Measurements from ENCODE around the gene BSND.

Gene BSND

GRCh38 chr1:55054396-55054795 lies 55.7 kb downstream of the BSND start:
- H3K9ac ChIP-seq (ENCODE audit: low read length): no peak overlapping the region
- no peaks in the 10 kb centered on the region for H3F3A ChIP-seq (ENCODE audit: insufficient read depth, low read length)
- no peaks in the 10 kb centered on the region for H3K36me3 ChIP-seq (replicated peaks; ENCODE audit: insufficient read depth, low read length)
- no peaks in the 10 kb centered on the region for H3K9me3 ChIP-seq (replicated peaks; ENCODE audit: insufficient read depth, low read length)
- H3K4me2 ChIP-seq (ENCODE audit: low read depth, low read length): no peak overlapping the region
- no peaks in the 10 kb centered on the region for H3K79me2 ChIP-seq (ENCODE audit: low read length)
- no peak overlapping the region for H2AFZ ChIP-seq (ENCODE audit: low read length)
- H3K4me3 ChIP-seq (ENCODE audit: low read length): no peak overlapping the region
- H4K20me1 ChIP-seq (ENCODE audit: insufficient read depth, low read length): no peaks in the 10 kb centered on the region
- no peaks in the 10 kb centered on the region for H3K4me1 ChIP-seq (ENCODE audit: low read length)
- DNase-seq: no peak
- TF ChIP-seq EZH2 (optimal IDR thresholded peaks at IDR 0.05; ENCODE audit: low read depth, low read length) (no peak), EZH2phosphoT487 (IDR thresholded peaks at IDR 0.05; ENCODE audit: low read length) (no peak), CTCF (IDR thresholded peaks at IDR 0.05; ENCODE audit: low read length) (no peak)
- no peaks in the 10 kb centered on the region for H3K9me2 ChIP-seq (replicated peaks; ENCODE audit: insufficient read depth, low read length)
- no peaks in the 10 kb centered on the region for H3K27me3 ChIP-seq (replicated peaks; ENCODE audit: insufficient read depth, low read length)
- H3K27ac ChIP-seq (ENCODE audit: low read length): no peak overlapping the region

- Histone ChIP-seq H3K27me3 (replicated peaks; ENCODE audit: insufficient read depth, low read length) (no peaks in the 10 kb centered on the region), H3K9me2 (replicated peaks; ENCODE audit: insufficient read depth, low read length) (no peaks in the 10 kb centered on the region), H3K9me3 (replicated peaks; ENCODE audit: insufficient read depth, low read length) (no peaks in the 10 kb centered on the region), H3K4me3 (ENCODE audit: low read length) (no peak overlapping the region), H4K20me1 (ENCODE audit: insufficient read depth, low read length) (no peaks in the 10 kb centered on the region), H3F3A (ENCODE audit: insufficient read depth, low read length) (no peaks in the 10 kb centered on the region), H3K36me3 (replicated peaks; ENCODE audit: insufficient read depth, low read length) (no peaks in the 10 kb centered on the region), H3K27ac (ENCODE audit: low read length) (no peak overlapping the region), H3K4me2 (ENCODE audit: low read depth, low read length) (no peak overlapping the region), H3K4me1 (ENCODE audit: low read length) (no peaks in the 10 kb centered on the region), H2AFZ (ENCODE audit: low read length) (no peak overlapping the region), H3K9ac (ENCODE audit: low read length) (no peak overlapping the region), H3K79me2 (ENCODE audit: low read length) (no peaks in the 10 kb centered on the region)
- TF ChIP-seq EZH2phosphoT487 (IDR thresholded peaks at IDR 0.05; ENCODE audit: low read length): no peak
- TF ChIP-seq CTCF (IDR thresholded peaks at IDR 0.05; ENCODE audit: low read length): no peak
- no peak for TF ChIP-seq EZH2 (optimal IDR thresholded peaks at IDR 0.05; ENCODE audit: low read depth, low read length)
- DNase-seq: no peak
Observed at GRCh38 chr1:55055084-55055882, 56.5 kb downstream of the BSND start.

GRCh38 chr1:55055951-55056631 lies 57.4 kb downstream of the BSND start:
- H3K9ac ChIP-seq (ENCODE audit: low read length): no peak overlapping the region
- H3K9me3 ChIP-seq (replicated peaks; ENCODE audit: insufficient read depth, low read length): no peaks in the 10 kb centered on the region
- no peaks in the 10 kb centered on the region for H3K27me3 ChIP-seq (replicated peaks; ENCODE audit: insufficient read depth, low read length)
- H4K20me1 ChIP-seq (ENCODE audit: insufficient read depth, low read length): no peaks in the 10 kb centered on the region
- H2AFZ ChIP-seq (ENCODE audit: low read length): no peak overlapping the region
- H3K4me1 ChIP-seq (ENCODE audit: low read length): no peaks in the 10 kb centered on the region
- H3K4me3 ChIP-seq (ENCODE audit: low read length): no peak overlapping the region
- TF ChIP-seq CTCF (IDR thresholded peaks at IDR 0.05; ENCODE audit: low read length) (no peak), EZH2 (optimal IDR thresholded peaks at IDR 0.05; ENCODE audit: low read depth, low read length) (no peak), EZH2phosphoT487 (IDR thresholded peaks at IDR 0.05; ENCODE audit: low read length) (no peak)
- H3F3A ChIP-seq (ENCODE audit: insufficient read depth, low read length): no peaks in the 10 kb centered on the region
- no peak overlapping the region for H3K4me2 ChIP-seq (ENCODE audit: low read depth, low read length)
- H3K27ac ChIP-seq (ENCODE audit: low read length): no peak overlapping the region
- H3K36me3 ChIP-seq (replicated peaks; ENCODE audit: insufficient read depth, low read length): no peaks in the 10 kb centered on the region
- no peaks in the 10 kb centered on the region for H3K9me2 ChIP-seq (replicated peaks; ENCODE audit: insufficient read depth, low read length)
- no peaks in the 10 kb centered on the region for H3K79me2 ChIP-seq (ENCODE audit: low read length)
- DNase-seq: no peak
